GM21367 (cell line): ENCODE measurements around the gene GMDS.

Experiments used
- ATAC-seq: cut with Tn5 transposase; IDR thresholded peaks from one replicate; pipeline ENCODE4 v1.9.1; 2021; ENCODE audit not compliant: unreplicated experiment

GMDS gene

GRCh38 chr6:2004888-2005287, 240.5 kb downstream of the GMDS start:
- no peak for ATAC-seq

GRCh38 chr6:2000962-2001361, 244.4 kb downstream of the GMDS start:
- no peak for ATAC-seq

DNA sequence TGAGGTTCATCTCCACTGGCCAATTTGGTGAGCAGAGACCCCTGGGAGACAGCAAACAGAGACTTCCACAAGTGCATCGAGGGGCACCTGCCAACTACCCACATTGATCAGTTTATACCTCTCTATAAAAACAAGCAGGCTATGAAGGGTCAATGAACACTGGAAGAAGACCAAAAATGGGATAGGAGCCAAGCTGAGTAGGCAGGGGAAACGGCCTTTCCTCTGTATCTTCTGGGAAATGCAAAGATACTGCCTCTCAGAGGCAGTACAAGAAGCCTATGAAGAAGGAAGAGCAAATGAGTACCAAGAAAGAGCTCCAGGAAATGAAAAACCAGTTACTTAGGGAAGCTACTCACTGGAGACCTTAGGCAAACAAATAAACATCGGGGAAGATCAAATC, 247.7 kb downstream of the GMDS start:
- no peak for ATAC-seq

DNA sequence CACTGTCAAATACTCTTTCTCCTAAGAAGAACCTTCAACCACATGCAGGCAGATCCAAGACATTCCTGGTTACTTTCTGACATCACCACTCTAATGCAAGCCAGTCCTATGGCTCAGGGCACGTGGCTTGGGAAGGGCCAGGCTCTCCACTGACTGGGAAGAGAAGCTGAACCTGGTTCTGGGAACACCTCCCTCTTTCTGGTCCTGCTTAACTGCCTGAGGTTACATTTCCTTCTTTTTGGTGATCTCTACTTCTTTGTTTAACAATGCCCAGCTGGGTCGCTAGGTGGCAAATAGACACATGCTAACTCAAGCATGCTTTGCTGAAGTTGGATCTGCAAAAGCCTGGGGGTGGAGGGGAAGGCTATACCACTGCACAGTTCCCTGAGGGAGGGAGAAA, 249.8 kb downstream of the GMDS start:
- no peak for ATAC-seq

DNA sequence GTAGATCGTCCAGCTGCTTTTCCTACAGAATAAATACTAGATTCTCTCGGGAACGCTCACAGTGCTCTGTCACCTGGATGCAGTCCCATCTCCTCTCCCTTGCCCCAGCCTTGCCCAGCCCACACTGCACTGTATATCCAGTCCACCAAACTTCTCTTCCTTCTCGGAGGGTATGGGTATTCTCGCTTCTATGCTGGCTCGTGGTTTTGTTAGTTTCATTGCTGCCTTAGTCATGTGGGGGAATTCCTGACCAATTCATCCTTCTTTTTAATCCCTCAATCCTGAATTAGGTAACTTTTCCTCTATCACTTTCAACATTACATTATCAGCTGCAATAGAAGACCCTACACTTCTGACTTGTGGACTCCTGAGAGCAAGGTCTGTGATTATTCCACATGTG, 252.4 kb downstream of the GMDS start:
- no peak for ATAC-seq

GRCh38 chr6:1991332-1991878, 254.0 kb downstream of the GMDS start:
- no peak for ATAC-seq

- no peak for ATAC-seq
Observed at GRCh38 chr6:1988843-1989242, 256.6 kb downstream of the GMDS start.

DNA sequence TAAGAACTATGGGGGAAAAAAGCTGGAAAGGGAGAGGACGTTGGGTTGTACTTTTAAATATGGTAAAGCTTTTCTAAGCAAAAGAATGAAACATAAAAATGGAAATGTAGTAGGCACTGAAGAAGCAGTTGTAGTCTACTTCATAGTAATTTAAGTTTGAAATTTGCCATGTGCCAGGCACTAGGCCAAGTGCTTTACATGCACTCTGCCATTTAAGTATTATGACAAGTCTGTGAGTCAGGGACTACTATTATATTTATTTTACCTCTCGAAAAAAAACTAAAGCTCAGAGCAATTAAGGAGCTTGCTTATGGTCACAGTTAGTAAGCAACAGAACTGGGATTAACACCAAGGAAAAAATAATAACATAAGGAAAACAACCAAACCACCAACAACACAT, 257.8 kb downstream of the GMDS start:
- ATAC-seq = no peak

GRCh38 chr6:1986454-1987243, 258.8 kb downstream of the GMDS start:
- ATAC-seq = no peak

- ATAC-seq = no peak
Observed at GRCh38 chr6:1984346-1984994, 260.9 kb downstream of the GMDS start.

- no peak for ATAC-seq
Observed at GRCh38 chr6:1983850-1984249, 261.6 kb downstream of the GMDS start.

- ATAC-seq = no peak
Observed at GRCh38 chr6:1972962-1973361, 272.4 kb downstream of the GMDS start.

DNA sequence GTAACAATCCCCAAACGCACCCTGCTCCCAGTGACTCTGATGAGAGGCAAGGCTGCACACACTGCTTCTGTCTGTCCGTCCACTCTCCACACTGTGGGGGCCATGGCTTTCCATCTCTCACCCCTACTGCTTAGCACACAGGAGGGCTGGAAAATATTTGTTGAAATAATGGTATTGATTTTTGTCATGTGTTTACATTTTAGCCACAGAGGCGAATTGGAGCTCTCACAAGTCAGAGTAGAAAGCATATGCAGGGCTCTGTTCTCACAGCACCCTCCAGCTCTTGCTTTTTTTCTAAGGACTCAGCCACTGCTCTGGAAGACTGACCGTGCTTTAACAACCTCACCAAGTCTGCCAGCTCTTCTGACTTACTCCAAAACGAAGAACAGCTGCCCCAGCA, 273.8 kb downstream of the GMDS start:
- ATAC-seq = no peak

GRCh38 chr6:1970151-1970561, 275.2 kb downstream of the GMDS start:
- no peak for ATAC-seq

- no peak for ATAC-seq
Observed at GRCh38 chr6:1966713-1967112, 278.7 kb downstream of the GMDS start.

DNA sequence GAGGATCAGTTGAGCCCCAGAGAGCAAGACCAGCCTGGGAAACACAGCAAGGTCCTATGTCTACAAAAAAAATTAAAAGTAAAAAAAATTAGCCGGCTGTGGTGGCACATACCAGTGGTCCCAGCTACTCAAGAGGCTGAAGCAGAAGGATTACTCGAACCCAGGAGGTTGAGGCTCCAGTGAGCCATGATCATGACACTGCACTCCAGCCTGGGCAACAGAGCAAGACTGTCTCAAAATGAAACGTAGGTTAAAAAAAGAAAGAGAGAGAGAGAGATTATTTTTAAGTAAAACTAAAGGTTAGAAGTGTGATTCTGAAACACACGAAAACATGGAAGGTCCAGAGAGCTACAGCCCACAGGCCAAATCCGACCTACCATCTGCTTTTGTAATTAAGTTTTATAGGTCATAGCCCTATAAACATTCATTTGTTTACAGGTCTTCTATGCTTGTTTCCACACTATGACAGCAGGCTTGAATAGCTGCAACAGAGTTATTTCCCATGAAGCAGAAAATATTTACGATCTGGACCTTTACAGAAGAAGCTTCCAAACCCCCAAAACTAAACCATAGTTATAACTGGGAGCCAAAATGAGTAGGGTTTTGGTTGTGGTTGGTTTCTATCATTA, 279.7 kb downstream of the GMDS start:
- ATAC-seq = no peak

DNA sequence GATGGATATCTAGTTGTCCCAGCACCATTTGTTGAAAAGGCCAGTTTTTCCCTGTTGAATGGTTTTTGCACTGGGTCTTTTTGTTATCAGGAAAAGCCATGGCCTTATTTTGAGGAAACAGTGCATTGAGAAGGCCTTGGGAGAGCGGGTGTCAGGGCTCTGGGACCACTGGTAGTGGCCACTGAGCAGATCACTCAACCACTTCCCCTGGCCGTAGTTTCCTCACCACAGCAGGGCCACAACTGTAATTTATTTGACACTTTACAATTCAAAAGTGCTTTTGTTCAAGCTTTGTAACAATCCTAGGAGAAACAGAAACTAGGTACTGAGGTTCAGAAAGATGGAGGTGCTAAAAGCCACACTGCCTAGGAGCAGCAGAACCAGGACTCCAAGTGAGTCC, 281.8 kb downstream of the GMDS start:
- ATAC-seq = no peak

GRCh38 chr6:1962201-1962600, 283.2 kb downstream of the GMDS start:
- no peak for ATAC-seq

DNA sequence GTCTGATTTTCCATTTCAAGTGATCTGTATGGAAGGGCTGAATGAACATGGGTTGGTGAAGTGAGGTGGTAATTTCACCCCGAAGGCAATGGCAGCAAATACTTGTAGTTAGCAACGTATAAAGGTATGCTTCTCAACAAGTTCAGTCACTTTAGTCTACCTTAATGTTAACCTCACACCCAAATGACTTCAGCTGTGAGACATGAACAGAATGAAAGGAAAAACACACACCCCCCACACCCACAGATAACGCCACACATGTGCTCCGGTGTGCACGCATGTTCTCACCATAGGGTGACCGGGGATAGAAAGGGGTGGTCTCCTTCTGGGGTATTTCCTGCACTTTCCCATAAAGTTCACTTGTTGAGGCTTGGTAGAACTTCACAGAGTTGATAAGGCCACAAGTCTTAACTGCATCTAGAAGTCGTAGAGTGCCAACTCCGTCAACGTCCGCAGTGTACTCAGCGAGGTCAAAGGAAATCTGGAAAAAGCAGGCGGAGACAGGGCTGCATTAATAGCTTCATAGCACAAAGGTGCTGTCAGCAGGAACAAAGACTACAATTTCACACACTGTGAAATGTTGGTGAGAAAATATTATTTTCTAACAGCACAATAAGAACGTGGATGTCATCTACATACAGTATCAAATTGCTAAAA, 284.8 kb downstream of the GMDS start:
- ATAC-seq = no peak

GRCh38 chr6:1958257-1958656, 287.1 kb downstream of the GMDS start:
- ATAC-seq = no peak

GRCh38 chr6:1957746-1958145, 287.7 kb downstream of the GMDS start:
- ATAC-seq = no peak
